Trophoblast cell (in vitro differentiated cells and primary cell): Measurements from ENCODE around the gene SYDE2.

Experiments
- DNase-seq, 2 donors: peaks; one replicate each; pipeline ENCODE4 v3.0.0-alpha.2; 2016
- H2AFZ ChIP-seq: 2 replicates; pipeline ENCODE4 v1.6.1; 2013; ENCODE audit warnings: low read length, moderate library complexity, mild to moderate bottlenecking; ENCODE audit not compliant: insufficient read depth, poor library complexity
- H2AK5ac ChIP-seq: 2 replicates; pipeline ENCODE4 v1.6.1; 2013; ENCODE audit warnings: mild to moderate bottlenecking, low read length
- H2BK120ac ChIP-seq: 2 replicates; pipeline ENCODE4 v1.6.1; 2013; ENCODE audit warnings: low read length, mild to moderate bottlenecking, moderate library complexity; ENCODE audit not compliant: insufficient read depth, poor library complexity
- H2BK12ac ChIP-seq: 2 replicates; pipeline ENCODE4 v1.6.1; 2013; ENCODE audit warnings: mild to moderate bottlenecking, low read length, moderate library complexity
- H2BK5ac ChIP-seq: 2 replicates; pipeline ENCODE4 v1.6.1; 2013; ENCODE audit warnings: low read length, low read depth, moderate library complexity, mild to moderate bottlenecking; ENCODE audit not compliant: poor library complexity
- H3K14ac ChIP-seq: 2 replicates; pipeline ENCODE4 v1.6.1; 2013; ENCODE audit warnings: mild to moderate bottlenecking, low read length
- H3K18ac ChIP-seq: 2 replicates; pipeline ENCODE4 v1.6.1; 2013; ENCODE audit warnings: mild to moderate bottlenecking, low read length
- H3K23ac ChIP-seq: 2 replicates; pipeline ENCODE4 v1.6.1; 2013; ENCODE audit warnings: low read length
- H3K27ac ChIP-seq: 2 replicates; pipeline ENCODE4 v1.5.1; 2013; ENCODE audit warnings: low read depth, mild to moderate bottlenecking, inconsistent platforms, low read length, moderate library complexity
- H3K27me3 ChIP-seq: 2 replicates; pipeline ENCODE4 v1.6.1; 2013; ENCODE audit warnings: inconsistent platforms, mild to moderate bottlenecking, low read length, moderate library complexity; ENCODE audit not compliant: insufficient read depth
- H3K36me3 ChIP-seq, 2 experiments: 1 replicate in 1 of 2; 2 replicates in 1 of 2; pipeline ENCODE4 v1.6.1; 2013; ENCODE audit warnings: low read length in 2 of 2, mild to moderate bottlenecking in 2 of 2, moderate library complexity in 1 of 2; ENCODE audit not compliant: insufficient read depth in 2 of 2, control insufficient read depth in 1 of 2
- H3K4ac ChIP-seq: 2 replicates; pipeline ENCODE4 v1.6.1; 2013; ENCODE audit warnings: low read depth, mild to moderate bottlenecking, low read length, moderate library complexity
- H3K4me1 ChIP-seq, 2 experiments: 1 replicate in 1 of 2; 2 replicates in 1 of 2; pipeline ENCODE4 v1.6.1; 2013; ENCODE audit warnings: low read length in 2 of 2, mild to moderate bottlenecking in 2 of 2, moderate library complexity in 1 of 2; ENCODE audit not compliant: insufficient read depth in 2 of 2, control insufficient read depth in 1 of 2
- H3K4me2 ChIP-seq: 2 replicates; pipeline ENCODE4 v1.6.1; 2013; ENCODE audit warnings: inconsistent platforms, mild to moderate bottlenecking, low read length, moderate library complexity
- H3K4me3 ChIP-seq: 2 replicates; pipeline ENCODE4 v1.5.1; 2013; ENCODE audit warnings: mild to moderate bottlenecking, low read depth, low read length, inconsistent platforms
- H3K79me1 ChIP-seq: one replicate; pipeline ENCODE4 v1.6.1; 2013; ENCODE audit warnings: low read length
- H3K79me2 ChIP-seq: 2 replicates; pipeline ENCODE4 v1.6.1; 2013; ENCODE audit warnings: low read length, mild to moderate bottlenecking; ENCODE audit not compliant: control insufficient read depth, insufficient read depth, poor library complexity
- H3K9ac ChIP-seq: 2 replicates; pipeline ENCODE4 v1.6.1; 2013; ENCODE audit warnings: mild to moderate bottlenecking, low read length
- H3K9me3 ChIP-seq: 2 replicates; pipeline ENCODE4 v1.6.1; 2013; ENCODE audit warnings: low read depth, mild to moderate bottlenecking, control low read depth, inconsistent platforms, low read length; ENCODE audit not compliant: insufficient read depth
- H4K12ac ChIP-seq: 2 replicates; pipeline ENCODE4 v1.6.1; 2013; ENCODE audit warnings: low read depth, mild to moderate bottlenecking, low read length, moderate library complexity
- H4K8ac ChIP-seq: 2 replicates; pipeline ENCODE4 v1.6.1; 2013; ENCODE audit warnings: low read depth, mild to moderate bottlenecking, low read length, moderate library complexity
- H4K91ac ChIP-seq: one replicate; pipeline ENCODE4 v1.6.1; 2013; ENCODE audit warnings: low read depth, mild to moderate bottlenecking, low read length, moderate library complexity
- WGBS: extraction: QIAGEN DNeasy Blood & Tissue Kit; methylation state at CpG from one replicate; pipeline ENCODE4 v1.1.7; 2013; ENCODE audit warnings: missing lambda C conversion rate; ENCODE audit not compliant: insufficient read length, insufficient coverage; ENCODE audit errors: extremely low coverage; 5-methylcytosine and 5-hydroxymethylcytosine counted together

Gene SYDE2

GRCh38 chr1:85223334-85223733, 22.5 kb upstream of the SYDE2 start:
- peaks cover 0 to 7% of the 10 kb centered on the region in 2 experiments for H3K4me1 ChIP-seq
- no peaks in the 10 kb centered on the region for H3K9me3 ChIP-seq
- H3K27me3 ChIP-seq = no peaks in the 10 kb centered on the region
- peaks cover 10% of the 10 kb centered on the region for H3K79me1 ChIP-seq
- H3K18ac ChIP-seq = no peak overlapping the region
- no peak overlapping the region for H3K9ac ChIP-seq
- no peaks in the 10 kb centered on the region for H3K36me3 ChIP-seq
- no peak overlapping the region for H3K4me2 ChIP-seq
- H2BK12ac ChIP-seq = peak overlapping the region; percentile 73
- no peak overlapping the region for H3K23ac ChIP-seq
- no peak for DNase-seq
- H3K4me3 ChIP-seq = no peak overlapping the region
- H3K27ac ChIP-seq = peak overlapping the region; percentile 84
- peak overlapping the region; percentile 76 for H2BK120ac ChIP-seq
- H3K79me2 ChIP-seq = no peaks in the 10 kb centered on the region
- no peak overlapping the region for H2AK5ac ChIP-seq
- H3K4ac ChIP-seq = no peak overlapping the region
- no peak overlapping the region for H2AFZ ChIP-seq
- H4K91ac ChIP-seq = no peak overlapping the region
- no peak overlapping the region for H3K14ac ChIP-seq
- no CpG with 5 or more reads among the region's 5 CpGs for WGBS
- no peak overlapping the region for H4K12ac ChIP-seq
- H4K8ac ChIP-seq = no peak overlapping the region
- peak overlapping the region; percentile 26 for H2BK5ac ChIP-seq

- Histone ChIP-seq H3K79me2 (no peaks in the 10 kb centered on the region), H4K8ac (peak overlapping the region; percentile 4), H3K14ac (no peak overlapping the region), H2BK5ac (no peak overlapping the region), H2AK5ac (no peak overlapping the region), H3K4me1 (peaks cover 0 to 7% of the 10 kb centered on the region in 2 experiments), H3K79me1 (peaks cover 10% of the 10 kb centered on the region), H2BK12ac (no peak overlapping the region), H4K91ac (no peak overlapping the region), H3K9ac (no peak overlapping the region), H3K36me3 (no peaks in the 10 kb centered on the region), H3K27ac (no peak overlapping the region), H3K23ac (no peak overlapping the region), H3K4ac (no peak overlapping the region), H2AFZ (no peak overlapping the region), H3K4me2 (no peak overlapping the region), H4K12ac (no peak overlapping the region), H3K18ac (no peak overlapping the region), H3K9me3 (no peaks in the 10 kb centered on the region), H3K4me3 (no peak overlapping the region), H3K27me3 (no peaks in the 10 kb centered on the region), H2BK120ac (no peak overlapping the region)
- no CpG with 5 or more reads among the region's 7 CpGs for WGBS
- DNase-seq = no peak
Observed at GRCh38 chr1:85220756-85221201, 20.0 kb upstream of the SYDE2 start.

DNA sequence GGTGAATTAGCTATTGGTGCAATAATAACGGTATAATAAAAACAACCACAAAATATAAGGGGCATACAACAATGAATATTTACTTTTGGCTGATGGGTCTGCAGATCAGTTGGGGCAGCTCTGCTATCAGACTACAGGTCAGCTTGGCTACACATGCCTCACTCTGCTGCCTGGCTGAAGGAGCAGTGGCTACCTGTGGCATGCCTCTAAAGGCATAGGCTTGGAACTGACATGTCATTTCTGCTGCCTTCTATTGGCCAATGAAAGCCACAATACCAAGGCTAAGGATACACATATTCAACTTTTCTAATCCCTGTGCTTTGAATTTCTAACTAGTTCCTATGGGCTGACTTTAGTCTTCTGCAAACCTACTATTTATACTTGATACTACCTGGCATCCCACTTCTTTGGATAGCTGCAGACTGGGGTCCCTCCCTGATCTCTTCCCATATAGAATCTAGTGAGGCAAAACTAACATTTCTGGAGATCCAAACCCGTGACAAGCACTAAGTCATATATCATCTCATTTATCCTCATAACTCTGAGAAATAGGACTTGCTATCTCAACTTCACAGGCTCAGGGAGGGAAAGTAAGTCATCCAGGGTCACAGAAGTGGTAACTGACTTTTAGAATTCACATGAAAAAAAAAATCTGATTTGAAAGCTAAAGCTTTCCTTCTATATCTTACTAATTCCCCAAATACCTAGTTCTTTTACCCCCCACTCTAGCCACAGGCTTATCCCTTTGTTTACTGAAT, 19.2 kb upstream of the SYDE2 start:
- DNase-seq = no peak
- H3K4me2 ChIP-seq = no peak overlapping the region
- no peaks in the 10 kb centered on the region for H3K79me2 ChIP-seq
- no CpG with 5 or more reads among the region's 2 CpGs for WGBS
- no peak overlapping the region for H3K27ac ChIP-seq
- H3K4ac ChIP-seq = no peak overlapping the region
- no peak overlapping the region for H3K14ac ChIP-seq
- no peaks in the 10 kb centered on the region for H3K27me3 ChIP-seq
- H2AK5ac ChIP-seq = no peak overlapping the region
- H3K9ac ChIP-seq = no peak overlapping the region
- no peak overlapping the region for H4K91ac ChIP-seq
- H3K23ac ChIP-seq = no peak overlapping the region
- H3K18ac ChIP-seq = no peak overlapping the region
- H3K79me1 ChIP-seq = peaks cover 6% of the 10 kb centered on the region
- no peak overlapping the region for H2BK12ac ChIP-seq
- no peaks in the 10 kb centered on the region for H3K9me3 ChIP-seq
- no peak overlapping the region for H4K8ac ChIP-seq
- H3K36me3 ChIP-seq = no peaks in the 10 kb centered on the region
- no peak overlapping the region for H3K4me3 ChIP-seq
- no peak overlapping the region for H4K12ac ChIP-seq
- H2BK120ac ChIP-seq = no peak overlapping the region
- no peak overlapping the region for H2BK5ac ChIP-seq
- no peak overlapping the region for H2AFZ ChIP-seq
- peaks cover 0 to 5% of the 10 kb centered on the region in 2 experiments for H3K4me1 ChIP-seq

GRCh38 chr1:85216697-85217096, 15.9 kb upstream of the SYDE2 start:
- Histone ChIP-seq H2AFZ (no peak overlapping the region), H2BK12ac (no peak overlapping the region)

More at GRCh38 chr1:85216697-85217096, 15.9 kb upstream of the SYDE2 start:
- H2BK5ac ChIP-seq = no peak overlapping the region
- H3K4me1 ChIP-seq = no peaks in the 10 kb centered on the region
- H3K27me3 ChIP-seq = no peaks in the 10 kb centered on the region
- no peaks in the 10 kb centered on the region for H3K79me2 ChIP-seq
- no peak overlapping the region for H3K14ac ChIP-seq
- no peak overlapping the region for H3K4me3 ChIP-seq
- no peaks in the 10 kb centered on the region for H3K79me1 ChIP-seq
- no peak overlapping the region for H3K9ac ChIP-seq
- no peaks in the 10 kb centered on the region for H3K36me3 ChIP-seq
- no peak overlapping the region for H2AK5ac ChIP-seq
- H3K4ac ChIP-seq = no peak overlapping the region
- no peak overlapping the region for H3K23ac ChIP-seq
- H3K4me2 ChIP-seq = no peak overlapping the region
- DNase-seq = no peak
- H3K18ac ChIP-seq = no peak overlapping the region
- no peak overlapping the region for H3K27ac ChIP-seq
- no peak overlapping the region for H4K8ac ChIP-seq
- H3K9me3 ChIP-seq = no peaks in the 10 kb centered on the region
- no peak overlapping the region for H4K12ac ChIP-seq
- H2BK120ac ChIP-seq = no peak overlapping the region
- no peak overlapping the region for H4K91ac ChIP-seq
